K562 (cell line): ENCODE results near the gene HSPB7. TPM values are rescaled to one million over a fixed set of nuclear protein-coding genes. Genes with fewer than 3 reads are reported as not detected.
"Not testable (repeated sequence)": the region's sequence is repeated elsewhere in the genome, so short reads cannot be mapped to it uniquely, and the experiment has no call there.

Experiments
- ATAC-seq: fragments of 200-7000 bp; cut with Tn5 transposase; 3 replicates; pipeline ENCODE4 v1.9.1; 2020; ENCODE audit warnings: moderate library complexity
- BruUV-seq: library from RNA; stranded (reverse); fragments of 400-500 nt; replicated peaks from 2 replicates; lab custom pipeline; 2021; lab: Mats Ljungman, UMichigan
- CTCF ChIA-PET: fragments of 300-600 bp; formaldehyde crosslinking; extraction: SDS; loops from one replicate; lab custom pipeline; 2021; ENCODE audit warnings: low intra/inter-chr PET ratio; lab: Yijun Ruan, JAX
- POLR2A ChIA-PET: fragments of 300-600, 350-650 bp; sonication (Branson Sonifier 250); formaldehyde crosslinking; extraction: SDS; loops from one replicate; lab custom pipeline; 2021; ENCODE audit warnings: antibody characterized with exemption, inconsistent platforms; lab: Yijun Ruan, JAX
- DNase-seq, 4 experiments: peaks; one replicate each; pipeline versions ENCODE4 v3.0.0 to v3.0.0-alpha.2; 2011 to 2018; ENCODE audit warnings: low spot score in 3 of 4, mixed read lengths in 3 of 4; ENCODE audit errors: extremely low read depth in 1 of 4
- FAIRE-seq: peaks from 2 replicates; lab custom pipeline; 2011; peaks lifted over from hg19 to GRCh38; lab: Jason Lieb, UNC
- H2AFZ ChIP-seq: 2 replicates; pipeline ENCODE4 v1.6.0; 2011; ENCODE audit warnings: low read depth, low read length, control low read depth, inconsistent platforms
- H3K27ac ChIP-seq: fragments of 200-600 bp; 3 replicates; pipeline ENCODE4 v1.8.0; 2011; ENCODE audit warnings: low read depth, mild to moderate bottlenecking, control low read depth, inconsistent platforms, low read length, moderate library complexity, mixed read lengths; ENCODE audit errors: extremely low read depth
- H3K27me3 ChIP-seq, 2 experiments: fragments of 300-600 bp in 1 of 2; 2 replicates in 1 of 2; 3 replicates in 1 of 2; pipeline versions ENCODE4 v1.6.0 to v1.8.0; 2011; ENCODE audit warnings: inconsistent platforms in 2 of 2, low read length in 2 of 2, mild to moderate bottlenecking in 1 of 2, mixed read lengths in 1 of 2, moderate library complexity in 1 of 2; ENCODE audit not compliant: control insufficient read depth in 2 of 2, insufficient read depth in 2 of 2
- H3K36me3 ChIP-seq: fragments of 300-600 bp; 3 replicates; pipeline ENCODE4 v1.8.0; 2011; ENCODE audit warnings: mild to moderate bottlenecking, low read length, inconsistent platforms; ENCODE audit not compliant: control insufficient read depth, insufficient read depth
- H3K4me1 ChIP-seq, 2 experiments: fragments of 200-600 bp in 1 of 2; replicated peaks in 1 of 2; 2 replicates in 1 of 2; 3 replicates in 1 of 2; pipeline versions ENCODE4 v1.5.1 to v1.8.0; 2011; ENCODE audit warnings: inconsistent platforms in 2 of 2, low read length in 2 of 2, mild to moderate bottlenecking in 1 of 2, mixed read lengths in 1 of 2, moderate library complexity in 1 of 2; ENCODE audit not compliant: control insufficient read depth in 2 of 2, insufficient read depth in 2 of 2
- H3K4me2 ChIP-seq: 2 replicates; pipeline ENCODE4 v1.6.1; 2011; ENCODE audit warnings: low read length, control low read depth, inconsistent platforms, mixed read lengths; ENCODE audit not compliant: insufficient read depth
- H3K4me3 ChIP-seq: fragments of 200-600 bp; sonication (generic), shearing (Covaris generic); 2 replicates; pipeline ENCODE4 v1.5.1; 2016; ENCODE audit warnings: control low read depth, inconsistent platforms
- H3K79me2 ChIP-seq: fragments of 200-600 bp; 3 replicates; pipeline ENCODE4 v1.8.0; 2011; ENCODE audit warnings: low read length, inconsistent platforms; ENCODE audit not compliant: control insufficient read depth, insufficient read depth
- H3K9ac ChIP-seq, 2 experiments: 2 replicates each; pipeline versions ENCODE4 v1.6.0 to v1.6.1; 2011; ENCODE audit warnings: low read depth in 2 of 2, low read length in 2 of 2, control low read depth in 1 of 2, inconsistent platforms in 1 of 2, mild to moderate bottlenecking in 1 of 2, mixed read lengths in 1 of 2; ENCODE audit not compliant: insufficient read depth in 1 of 2
- H3K9me1 ChIP-seq: one replicate; pipeline ENCODE4 v1.6.0; 2011; ENCODE audit warnings: inconsistent platforms, mild to moderate bottlenecking, low read length, moderate library complexity; ENCODE audit not compliant: control insufficient read depth, insufficient read depth
- H3K9me3 ChIP-seq: replicated peaks from 2 replicates; pipeline ENCODE4 v1.5.1; 2011; ENCODE audit warnings: low read depth, low read length, inconsistent platforms; ENCODE audit not compliant: control insufficient read depth, insufficient read depth
- H4K20me1 ChIP-seq: replicated peaks from 2 replicates; pipeline ENCODE4 v1.6.1; 2011; ENCODE audit warnings: low read length, inconsistent platforms, mixed read lengths; ENCODE audit not compliant: control insufficient read depth, insufficient read depth
- CHD4 ChIP-seq: fragments of 200-600 bp; sonication (generic); IDR thresholded peaks from 3 replicates; pipeline ENCODE4 v1.6.1; 2012; ENCODE audit warnings: low read depth, mild to moderate bottlenecking, mixed read lengths, low read length, inconsistent platforms; ENCODE audit not compliant: insufficient read depth, insufficient replicate concordance, poor library complexity, severe bottlenecking
- FOXJ2 ChIP-seq: fragments of 200-800 bp; sonication (Bioruptor generic); IDR thresholded peaks from 2 replicates; pipeline ENCODE4 v1.6.1; 2016; ENCODE audit warnings: missing genetic modification characterization, missing compliant biosample characterization
- HSF4 ChIP-seq: fragments of 250-450 bp; sonication (Bioruptor Pico); IDR thresholded peaks from 2 replicates; pipeline ENCODE4 v2.1.2; 2022; ENCODE audit warnings: mild to moderate bottlenecking, moderate library complexity, borderline replicate concordance
- MCM7 ChIP-seq, 2 experiments: fragments of 450-650 bp; IDR thresholded peaks; 2 replicates each; pipeline ENCODE4 v1.6.1; 2016 to 2018
- RCOR1 ChIP-seq, 2 experiments: IDR thresholded peaks; 2 replicates each; pipeline ENCODE4 v1.6.1; 2012; ENCODE audit warnings: low read depth in 2 of 2, low read length in 2 of 2, borderline replicate concordance in 1 of 2, improper control_type of control experiment in 1 of 2
- SIN3B ChIP-seq: fragments of 450-650 bp; IDR thresholded peaks from 2 replicates; pipeline ENCODE4 v1.6.1; 2017; ENCODE audit warnings: low read depth, mild to moderate bottlenecking, moderate library complexity
- SRSF9 ChIP-seq: fragments of 200-400 bp; formaldehyde crosslinking; IDR thresholded peaks from 2 replicates; pipeline ENCODE4 v1.6.1; 2017; ENCODE audit warnings: low read depth, low read length, borderline replicate concordance
- WGBS: fragments of 100-300 bp; shearing (Covaris generic); methylation state at CpG from one replicate; pipeline ENCODE4 v1.1.6; 2016; ENCODE audit warnings: low coverage, mixed read lengths; ENCODE audit not compliant: insufficient coverage; ENCODE audit errors: missing lambda C conversion rate; 5-methylcytosine and 5-hydroxymethylcytosine counted together
- in situ Hi-C: fragments of 300-500 bp; cut with MboI; formaldehyde crosslinking; loops from 4 replicates; pipeline ENCODE4 v1.15.0; 2018; ENCODE audit warnings: inconsistent platforms, mixed read lengths
- intact Hi-C: fragments of 100-400 bp; cut with micrococcal nuclease; formaldehyde crosslinking; loops from 2 replicates; pipeline ENCODE4 v1.14.2; 2022
- polyA plus RNA-seq, 8 experiments: library from polyadenylated mRNA; depleted of rRNA in 4 of 8; stranded (reverse) in 5 of 8; unstranded in 3 of 8; fragments of >200 nt; fragmentation: Nextera tagmentation in 2 of 8; fragmentation: Illumina TruSeq in 1 of 8; extraction: Ambion mirVana in 2 of 8; extraction: Trizol in 1 of 8; gene quantifications; 2 replicates each; pipeline versions ENCODE4 v1.2.1 to v1.2.3, GENCODE V29; 2011 to 2014; ENCODE audit warnings: inconsistent platforms in 1 of 8, missing spikeins in 1 of 8
- total RNA-seq, 7 experiments: library from RNA; depleted of rRNA in 6 of 7; stranded (reverse); fragments of >200 nt in 6 of 7; fragmentation: Illumina TruSeq in 2 of 7; extraction: Trizol in 2 of 7; gene quantifications; 2 replicates each; pipeline versions ENCODE4 v1.2.1 to v1.2.3, GENCODE V29; 2011 to 2021; ENCODE audit warnings: low replicate concordance in 1 of 7
- TF ChIP-seq, protein P1 (sequence below): fragments of 250-450 bp; sonication (Bioruptor Pico); IDR thresholded peaks from 2 replicates; pipeline ENCODE4 v1.8.0; 2021; ENCODE audit warnings: moderate library complexity, mild to moderate bottlenecking, inconsistent platforms

Gene HSPB7
- total and polyA plus RNA-seq, 9 of the 15 experiments (the other 6 are each of a cell fraction or from before 2014, with no cell fraction given) = 0.05 to 0.19 (median 0.07) TPM; not detected in 6

DNA sequence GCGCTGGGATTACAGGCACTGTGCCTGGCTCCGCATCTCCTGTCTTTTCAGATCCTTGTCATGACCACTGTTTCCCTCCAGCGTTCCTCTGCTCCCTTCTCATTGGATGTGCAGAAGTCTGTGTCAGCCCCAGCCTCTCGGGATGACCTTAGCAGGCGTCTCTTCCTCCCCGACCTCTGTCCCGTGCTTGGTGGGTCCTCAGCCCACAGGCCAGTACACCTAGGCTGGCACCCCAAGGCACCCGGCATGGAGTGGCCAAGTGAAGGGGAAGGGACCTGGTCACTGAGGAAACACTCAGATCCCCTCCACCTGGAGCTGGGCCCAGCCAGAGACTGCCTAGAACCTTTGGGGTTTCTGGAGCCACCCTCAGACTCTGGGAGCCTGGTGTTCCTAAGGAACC, 23.4 kb upstream of the HSPB7 start:
- WGBS = 24% methylated on average over 8 of the region's 8 CpGs
- no peaks in the 10 kb centered on the region for H3K36me3 ChIP-seq
- DNase-seq (no peak), FAIRE-seq (no peak), ATAC-seq (no peak)
- in situ Hi-C loops (no loop called here), intact Hi-C loops (no loop called here)
- H3K4me3 ChIP-seq = no peak overlapping the region
- H3K9ac ChIP-seq = 0 out of 4 replicates have a peak overlapping the region, but pooled peaks of 1 of the 2 experiments have one; percentile 31
- H3K9me1 ChIP-seq = no peaks in the 10 kb centered on the region
- TF ChIP-seq CHD4 (no peak), RCOR1 (IDR thresholded peaks at IDR 0.05; ENCODE audit: borderline replicate concordance in 1 of 2, low read depth in 2 of 2, low read length in 2 of 2) (no peak), HSF4 (CRISPR knock-in tag) (no peak), SIN3B (no peak), SRSF9 (no peak), MCM7 (IDR thresholded peaks at IDR 0.05) (no peak), FOXJ2 (tag) (no peak)
- TF ChIP-seq, protein P1, sequence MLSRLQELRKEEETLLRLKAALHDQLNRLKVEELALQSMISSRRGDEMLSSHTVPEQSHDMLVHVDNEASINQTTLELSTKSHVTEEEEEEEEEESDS = no peak
- H4K20me1 ChIP-seq = no peaks in the 10 kb centered on the region
- BruUV-seq = no TSS peak
- no peaks in the 10 kb centered on the region for H3K79me2 ChIP-seq
- H3K27ac ChIP-seq = no peak overlapping the region
- H3K4me2 ChIP-seq = no peak overlapping the region
- H3K9me3 ChIP-seq = no peaks in the 10 kb centered on the region
- ChIA-PET POLR2A (interaction anchor here (0.7 kb wide), 1 partner anchor 212 kb away, joined by 3 read pairs; no protein-coding TSS in a partner anchor), CTCF (no interaction called here)
- H3K4me1 ChIP-seq = peaks cover 0 to 51% of the 10 kb centered on the region in 2 experiments; a peak in 2 of 5 replicates
- no peak overlapping the region for H2AFZ ChIP-seq
- H3K27me3 ChIP-seq = no peaks in the 10 kb centered on the region

DNA sequence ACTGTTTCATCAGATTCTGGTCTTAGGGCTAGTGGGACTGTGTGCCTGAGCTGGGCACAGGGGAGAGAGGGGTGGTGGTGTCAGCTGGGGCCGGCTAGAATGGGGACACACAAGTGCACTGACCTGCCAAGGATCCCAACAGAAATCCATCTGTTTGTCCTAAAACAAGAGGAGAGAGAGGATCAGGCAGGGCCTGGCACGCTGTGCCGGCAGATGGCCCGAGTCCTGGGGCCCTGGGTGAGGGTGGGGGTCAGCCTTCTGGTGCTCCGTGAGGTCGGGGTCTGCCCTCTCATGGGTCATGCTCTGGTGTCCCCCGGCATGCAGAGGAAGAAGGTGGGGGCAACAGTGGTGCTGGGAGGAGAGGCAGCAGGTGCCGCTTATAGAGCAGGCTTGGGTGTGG, 22.0 kb upstream of the HSPB7 start:
- H3K4me2 ChIP-seq, H3K9me1 ChIP-seq, DNase-seq, POLR2A ChIA-PET, H2AFZ ChIP-seq, intact Hi-C loops, H3K9me3 ChIP-seq, H3K36me3 ChIP-seq, H3K27ac ChIP-seq, ATAC-seq, BruUV-seq, H3K9ac ChIP-seq, H3K4me3 ChIP-seq, FAIRE-seq, CTCF ChIA-PET, H3K27me3 ChIP-seq, H3K79me2 ChIP-seq, in situ Hi-C loops, H4K20me1 ChIP-seq: not testable (repeated sequence)
- H3K4me1 ChIP-seq = peaks cover 0 to 45% of the 10 kb centered on the region in 2 experiments; a peak in 3 of 5 replicates
- 43% methylated on average over 6 of the region's 8 CpGs for WGBS
